Loucy (cell line): ENCODE results near the gene ADCY7.

Source experiments
- CTCF ChIP-seq: fragments of 200-600 bp; sonication (generic); conservative IDR thresholded peaks from 2 replicates; pipeline ENCODE4 v1.5.1; 2014; ENCODE audit warnings: mild to moderate bottlenecking, antibody characterized with exemption, low read length
- EZH2phosphoT487 ChIP-seq: fragments of 200-600 bp; IDR thresholded peaks from 2 replicates; pipeline ENCODE4 v1.6.1; 2018; ENCODE audit warnings: antibody characterized with exemption, mild to moderate bottlenecking, moderate library complexity, borderline replicate concordance

GRCh38 chr16:50311134-50311528 is 44.8 kb downstream of the ADCY7 start:
- no peak for TF ChIP-seq EZH2phosphoT487
- TF ChIP-seq CTCF: no peak
